Heart left ventricle (tissue), 13 donors: Measurements from ENCODE around the gene MYO18B.

Experiments
- POLR2A ChIP-seq, 2 donors: fragments of 450-650 bp; IDR thresholded peaks; one replicate each; pipeline ENCODE4 v1.6.1; 2017; ENCODE audit warnings: antibody characterized with exemption in 2 of 2, mild to moderate bottlenecking in 2 of 2, moderate library complexity in 2 of 2
- TF ChIP-seq, protein P1 (sequence below), 12 donors: fragments of 200-600 bp; sonication (generic) in 4 of 12; IDR thresholded peaks; one replicate each; pipeline versions ENCODE4 v1.5.0 to v1.8.0; 2018 to 2022; ENCODE audit warnings: antibody characterized with exemption in 12 of 12, mild to moderate bottlenecking in 5 of 12
- donor health status: ischemic (EF 13 %, LVEDD 7.1; RV severe dilation, severe dysfunction).
- donor health status: DM: no; HTN: yes; CAD: no.
- donor health status: DM: no; HTN: no; CAD: no.
- donor health status: ischemic (EF 25% LVEDD 6.9; RV normal size, moderate dysfunction).
- donor health status: ischemic (EF 25% LVEDD 5.7; RV mildly dilated, moderate dysfunction).
- donor health status: ischemic (EF 35%, LVEDD 5.7; RV mildly dilated, moderate dysfunction).
- donor health status: nonischemic (EF 11% LVEDD 7.7; RV severe dilation, severe dysfunction).
- donor health status: DM: yes; HTN: yes; CAD: no.
- donor health status: PGD.
- donor health status: ischemic (EF 29% LVEDD 5.4; RV normal size, mild dysfunction).
- donor health status: nonischemic (EF 23%, LVEDD 6.1; RV moderate dilation, normal function).

- TF ChIP-seq, protein P1, sequence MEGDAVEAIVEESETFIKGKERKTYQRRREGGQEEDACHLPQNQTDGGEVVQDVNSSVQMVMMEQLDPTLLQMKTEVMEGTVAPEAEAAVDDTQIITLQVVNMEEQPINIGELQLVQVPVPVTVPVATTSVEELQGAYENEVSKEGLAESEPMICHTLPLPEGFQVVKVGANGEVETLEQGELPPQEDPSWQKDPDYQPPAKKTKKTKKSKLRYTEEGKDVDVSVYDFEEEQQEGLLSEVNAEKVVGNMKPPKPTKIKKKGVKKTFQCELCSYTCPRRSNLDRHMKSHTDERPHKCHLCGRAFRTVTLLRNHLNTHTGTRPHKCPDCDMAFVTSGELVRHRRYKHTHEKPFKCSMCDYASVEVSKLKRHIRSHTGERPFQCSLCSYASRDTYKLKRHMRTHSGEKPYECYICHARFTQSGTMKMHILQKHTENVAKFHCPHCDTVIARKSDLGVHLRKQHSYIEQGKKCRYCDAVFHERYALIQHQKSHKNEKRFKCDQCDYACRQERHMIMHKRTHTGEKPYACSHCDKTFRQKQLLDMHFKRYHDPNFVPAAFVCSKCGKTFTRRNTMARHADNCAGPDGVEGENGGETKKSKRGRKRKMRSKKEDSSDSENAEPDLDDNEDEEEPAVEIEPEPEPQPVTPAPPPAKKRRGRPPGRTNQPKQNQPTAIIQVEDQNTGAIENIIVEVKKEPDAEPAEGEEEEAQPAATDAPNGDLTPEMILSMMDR (IDR thresholded peaks at IDR 0.05), result no peak
- TF ChIP-seq POLR2A (IDR thresholded peaks at IDR 0.05), result no peak
Measured at GRCh38 chr22:25928038-25928437, 186.1 kb downstream of the MYO18B start.
